Measurements from ENCODE around the gene PPP1R8. TPM values are rescaled to one million over a fixed set of nuclear protein-coding genes. Genes with fewer than 3 reads are reported as not detected.

PPP1R8 gene
- total and polyA plus RNA-seq, 10 of the 15 experiments (the other 5 are each of a cell fraction or from before 2014, with no cell fraction given), result 10.2 to 77.0 (median 53.0) TPM

DNA sequence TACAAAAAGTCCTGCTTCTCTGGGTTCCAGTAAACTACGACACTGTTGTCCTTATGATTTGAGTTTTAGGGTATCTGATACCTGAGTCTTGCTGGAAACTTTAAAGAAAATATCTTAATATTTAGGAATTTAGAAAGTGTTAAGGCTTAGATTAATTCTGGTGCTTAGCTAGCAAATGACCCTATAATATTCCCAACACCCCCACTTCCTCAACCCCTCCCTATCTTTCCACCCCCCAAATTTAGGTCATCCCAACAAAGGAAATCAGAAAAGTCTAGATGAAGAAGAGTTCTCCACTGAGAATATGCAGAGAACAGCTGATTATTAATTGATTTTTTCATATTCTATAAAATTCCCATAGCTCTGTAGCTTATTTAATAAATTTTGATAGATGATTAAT is 45.9 kb upstream of the PPP1R8 start:
- no TSS peak for BruUV-seq (replicated peaks)
- ChIA-PET RAD21 (ENCODE audit: unreplicated experiment) (interaction anchor here (1.6 kb wide), 2 partner anchors 59 to 115 kb away, joined by 4 to 6 read pairs; partner anchors contain the start of gene FAM76A), CTCF (interaction anchor here (1.1 to 2.1 kb wide), 4 partner anchors 8 to 18 kb away, joined by 3 to 6 read pairs (median 4); partner anchors contain the start of gene STX12), SMC1A (ENCODE audit: uncharacterized antibody, unreplicated experiment) (interaction anchor here (1.0 to 4.0 kb wide), 4 partner anchors 8 to 115 kb away, joined by 4 to 21 read pairs (median 6); partner anchors contain the start of gene STX12), POLR2A (interaction anchor here (0.5 to 2.4 kb wide), 4 partner anchors 11 to 840 kb away, joined by 3 to 13 read pairs (median 6); partner anchors contain the start of gene STX12)
- Histone ChIP-seq H3K36me3 (ENCODE audit: control insufficient read depth in 2 of 2, insufficient read depth in 2 of 2, low read length in 1 of 2) (peaks cover 1 to 9% of the 10 kb centered on the region in 2 experiments; a peak in 2 of 4 replicates), H3K27ac (ENCODE audit: control insufficient read depth, insufficient read depth) (no peak overlapping the region), H3K4me1 (ENCODE audit: control insufficient read depth, insufficient read depth, low read length) (no peaks in the 10 kb centered on the region), H3K4me2 (ENCODE audit: control insufficient read depth, insufficient read depth) (no peak overlapping the region), H2AFZ (ENCODE audit: control insufficient read depth, low read depth, low read length) (no peak overlapping the region), H3K4me3 (no peak overlapping the region), H3K79me2 (ENCODE audit: control insufficient read depth, insufficient read depth, low read length) (peaks cover 45% of the 10 kb centered on the region), H3K9me3 (replicated peaks; ENCODE audit: control insufficient read depth, insufficient read depth, low read length) (no peaks in the 10 kb centered on the region; the same call in 2 of the 3 replicates), H4K20me1 (ENCODE audit: control insufficient read depth, insufficient read depth) (no peaks in the 10 kb centered on the region), H3K27me3 (replicated peaks in 1 of 2; ENCODE audit: control insufficient read depth in 2 of 2, insufficient read depth in 2 of 2, low read length in 1 of 2) (no peaks in the 10 kb centered on the region), H3K9ac (ENCODE audit: control insufficient read depth, insufficient read depth, low read length) (no peak overlapping the region)
- TF ChIP-seq, protein P1, sequence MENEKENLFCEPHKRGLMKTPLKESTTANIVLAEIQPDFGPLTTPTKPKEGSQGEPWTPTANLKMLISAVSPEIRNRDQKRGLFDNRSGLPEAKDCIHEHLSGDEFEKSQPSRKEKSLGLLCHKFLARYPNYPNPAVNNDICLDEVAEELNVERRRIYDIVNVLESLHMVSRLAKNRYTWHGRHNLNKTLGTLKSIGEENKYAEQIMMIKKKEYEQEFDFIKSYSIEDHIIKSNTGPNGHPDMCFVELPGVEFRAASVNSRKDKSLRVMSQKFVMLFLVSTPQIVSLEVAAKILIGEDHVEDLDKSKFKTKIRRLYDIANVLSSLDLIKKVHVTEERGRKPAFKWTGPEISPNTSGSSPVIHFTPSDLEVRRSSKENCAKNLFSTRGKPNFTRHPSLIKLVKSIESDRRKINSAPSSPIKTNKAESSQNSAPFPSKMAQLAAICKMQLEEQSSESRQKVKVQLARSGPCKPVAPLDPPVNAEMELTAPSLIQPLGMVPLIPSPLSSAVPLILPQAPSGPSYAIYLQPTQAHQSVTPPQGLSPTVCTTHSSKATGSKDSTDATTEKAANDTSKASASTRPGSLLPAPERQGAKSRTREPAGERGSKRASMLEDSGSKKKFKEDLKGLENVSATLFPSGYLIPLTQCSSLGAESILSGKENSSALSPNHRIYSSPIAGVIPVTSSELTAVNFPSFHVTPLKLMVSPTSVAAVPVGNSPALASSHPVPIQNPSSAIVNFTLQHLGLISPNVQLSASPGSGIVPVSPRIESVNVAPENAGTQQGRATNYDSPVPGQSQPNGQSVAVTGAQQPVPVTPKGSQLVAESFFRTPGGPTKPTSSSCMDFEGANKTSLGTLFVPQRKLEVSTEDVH (IDR thresholded peaks at IDR 0.05; ENCODE audit: low read depth, partially characterized antibody), result no peak
- TF ChIP-seq EZH2 (IDR thresholded peaks at IDR 0.05; ENCODE audit: borderline replicate concordance, control insufficient read depth, low read depth, low read length), result no peak
- TF ChIP-seq, protein P2, sequence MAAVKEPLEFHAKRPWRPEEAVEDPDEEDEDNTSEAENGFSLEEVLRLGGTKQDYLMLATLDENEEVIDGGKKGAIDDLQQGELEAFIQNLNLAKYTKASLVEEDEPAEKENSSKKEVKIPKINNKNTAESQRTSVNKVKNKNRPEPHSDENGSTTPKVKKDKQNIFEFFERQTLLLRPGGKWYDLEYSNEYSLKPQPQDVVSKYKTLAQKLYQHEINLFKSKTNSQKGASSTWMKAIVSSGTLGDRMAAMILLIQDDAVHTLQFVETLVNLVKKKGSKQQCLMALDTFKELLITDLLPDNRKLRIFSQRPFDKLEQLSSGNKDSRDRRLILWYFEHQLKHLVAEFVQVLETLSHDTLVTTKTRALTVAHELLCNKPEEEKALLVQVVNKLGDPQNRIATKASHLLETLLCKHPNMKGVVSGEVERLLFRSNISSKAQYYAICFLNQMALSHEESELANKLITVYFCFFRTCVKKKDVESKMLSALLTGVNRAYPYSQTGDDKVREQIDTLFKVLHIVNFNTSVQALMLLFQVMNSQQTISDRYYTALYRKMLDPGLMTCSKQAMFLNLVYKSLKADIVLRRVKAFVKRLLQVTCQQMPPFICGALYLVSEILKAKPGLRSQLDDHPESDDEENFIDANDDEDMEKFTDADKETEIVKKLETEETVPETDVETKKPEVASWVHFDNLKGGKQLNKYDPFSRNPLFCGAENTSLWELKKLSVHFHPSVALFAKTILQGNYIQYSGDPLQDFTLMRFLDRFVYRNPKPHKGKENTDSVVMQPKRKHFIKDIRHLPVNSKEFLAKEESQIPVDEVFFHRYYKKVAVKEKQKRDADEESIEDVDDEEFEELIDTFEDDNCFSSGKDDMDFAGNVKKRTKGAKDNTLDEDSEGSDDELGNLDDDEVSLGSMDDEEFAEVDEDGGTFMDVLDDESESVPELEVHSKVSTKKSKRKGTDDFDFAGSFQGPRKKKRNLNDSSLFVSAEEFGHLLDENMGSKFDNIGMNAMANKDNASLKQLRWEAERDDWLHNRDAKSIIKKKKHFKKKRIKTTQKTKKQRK (IDR thresholded peaks at IDR 0.05; ENCODE audit: low read depth, low read length), result no peak
- no peak for TF ChIP-seq YY1 (IDR thresholded peaks at IDR 0.05; ENCODE audit: low read depth, low read length)
- ATAC-seq (no peak), FAIRE-seq (no peak), DNase-seq (ENCODE audit: low read depth, low spot score) (no peak)
- 79% methylated on average over 1 of the region's 1 CpG for WGBS (ENCODE audit: insufficient coverage, insufficient replicate concordance, low lambda C conversion rate, missing lambda C conversion rate)
- intact Hi-C loops (cut with micrococcal nuclease; ENCODE audit: unreplicated experiment), result no loop called here
- in situ Hi-C loops (cut with MboI), result no loop called here
